ENCODE measurements around the gene SLC5A11.
"Not testable (repeated sequence)": the region's sequence is repeated elsewhere in the genome, so short reads cannot be mapped to it uniquely, and the experiment has no call there.

The SLC5A11 gene, protein sequence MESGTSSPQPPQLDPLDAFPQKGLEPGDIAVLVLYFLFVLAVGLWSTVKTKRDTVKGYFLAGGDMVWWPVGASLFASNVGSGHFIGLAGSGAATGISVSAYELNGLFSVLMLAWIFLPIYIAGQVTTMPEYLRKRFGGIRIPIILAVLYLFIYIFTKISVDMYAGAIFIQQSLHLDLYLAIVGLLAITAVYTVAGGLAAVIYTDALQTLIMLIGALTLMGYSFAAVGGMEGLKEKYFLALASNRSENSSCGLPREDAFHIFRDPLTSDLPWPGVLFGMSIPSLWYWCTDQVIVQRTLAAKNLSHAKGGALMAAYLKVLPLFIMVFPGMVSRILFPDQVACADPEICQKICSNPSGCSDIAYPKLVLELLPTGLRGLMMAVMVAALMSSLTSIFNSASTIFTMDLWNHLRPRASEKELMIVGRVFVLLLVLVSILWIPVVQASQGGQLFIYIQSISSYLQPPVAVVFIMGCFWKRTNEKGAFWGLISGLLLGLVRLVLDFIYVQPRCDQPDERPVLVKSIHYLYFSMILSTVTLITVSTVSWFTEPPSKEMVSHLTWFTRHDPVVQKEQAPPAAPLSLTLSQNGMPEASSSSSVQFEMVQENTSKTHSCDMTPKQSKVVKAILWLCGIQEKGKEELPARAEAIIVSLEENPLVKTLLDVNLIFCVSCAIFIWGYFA

DNA sequence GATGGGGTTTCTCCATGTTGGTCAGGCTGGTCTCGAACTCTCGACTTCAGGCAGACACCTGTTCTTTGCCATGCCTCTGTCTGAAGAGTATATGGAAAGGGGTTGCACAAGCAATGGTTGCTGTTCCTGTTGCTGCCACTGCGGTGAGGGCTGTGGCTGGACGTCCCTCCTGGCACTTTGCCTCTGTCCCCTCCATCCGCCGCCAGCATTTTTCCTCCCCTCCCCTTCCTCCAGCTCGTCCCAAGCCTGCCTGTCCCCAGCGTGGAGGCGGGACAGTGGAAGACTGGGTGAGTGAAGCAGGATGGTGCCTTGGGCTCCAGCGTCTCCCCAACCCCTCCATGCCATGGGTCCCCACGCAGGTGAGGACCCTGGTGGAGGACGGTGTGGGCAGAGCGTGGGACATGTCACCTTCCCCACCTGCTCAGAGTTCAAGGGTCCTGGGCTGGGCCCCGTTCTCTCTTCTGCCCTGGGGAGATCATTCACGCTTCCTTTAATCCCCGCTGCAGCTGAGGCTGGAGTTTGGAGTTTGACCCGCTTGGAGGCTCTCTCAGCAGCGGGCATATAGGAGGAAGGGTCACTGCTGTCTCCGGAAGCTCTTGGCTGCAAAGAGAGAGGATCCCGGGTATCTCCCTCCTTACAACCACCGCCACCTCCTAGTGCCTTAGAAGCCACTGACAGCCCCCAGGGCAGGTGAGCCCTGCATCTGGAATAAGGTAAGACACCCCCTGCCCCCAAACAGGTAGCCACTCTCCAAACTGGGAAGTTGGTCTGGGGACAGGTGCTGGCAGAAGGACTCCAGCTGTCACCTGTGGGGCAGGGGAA lies at the start of gene SLC5A11:
TSS of gene SLC5A11 (plus strand) at position 238 of the 822 bp plus-strand sequence. CDS start 12,681 bp downstream, outside the sequence.
- DNase-seq (ENCODE audit: low spot score), result no peak

DNA sequence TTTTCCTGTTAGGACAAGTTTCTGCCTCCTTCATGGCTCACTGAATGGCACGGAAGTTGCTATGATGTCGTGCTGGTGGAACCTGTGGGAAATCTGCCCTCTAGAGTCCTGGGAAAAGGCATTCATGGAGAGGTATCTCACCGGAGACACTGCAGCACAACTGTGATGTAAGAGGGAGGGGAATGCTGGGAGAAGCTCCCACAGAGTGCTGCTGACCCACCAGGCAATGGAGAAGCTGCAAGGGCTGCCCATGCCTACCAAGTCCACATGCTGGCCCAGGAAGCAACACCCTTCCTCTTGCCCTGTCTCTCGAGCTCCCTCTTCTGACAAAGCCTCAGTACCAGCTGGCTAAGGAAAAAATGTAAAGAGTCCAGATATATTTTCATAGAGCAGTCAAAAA lies 45.2 kb upstream of the SLC5A11 start:
- DNase-seq (ENCODE audit: low spot score), result no peak

DNA sequence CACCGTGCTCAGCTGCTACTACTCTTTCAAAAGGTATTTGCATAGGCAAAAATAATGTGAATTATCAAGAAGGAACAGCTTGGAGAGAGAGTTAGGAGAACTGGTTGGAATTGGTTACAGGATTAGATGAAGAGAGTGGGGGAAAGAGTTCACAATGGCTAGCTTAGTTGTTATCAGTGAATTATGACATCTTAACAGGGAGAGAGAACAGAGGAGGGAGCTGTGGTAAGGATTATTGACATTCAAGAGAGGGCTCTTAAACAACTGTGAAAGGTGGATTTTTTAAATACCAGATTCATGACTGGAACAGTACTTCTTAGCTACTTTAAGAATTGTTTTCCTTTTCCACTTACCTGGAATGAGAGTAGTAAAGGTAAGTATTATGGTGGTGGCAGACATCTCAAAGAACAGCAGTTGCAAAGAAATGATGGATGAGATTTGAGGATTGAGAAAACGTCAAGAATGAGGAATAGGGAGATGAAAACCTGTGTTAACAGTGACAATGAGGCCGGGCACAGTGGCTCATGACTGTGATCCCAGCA lies 43.9 kb upstream of the SLC5A11 start:
- DNase-seq (ENCODE audit: low spot score), result no peak

DNA sequence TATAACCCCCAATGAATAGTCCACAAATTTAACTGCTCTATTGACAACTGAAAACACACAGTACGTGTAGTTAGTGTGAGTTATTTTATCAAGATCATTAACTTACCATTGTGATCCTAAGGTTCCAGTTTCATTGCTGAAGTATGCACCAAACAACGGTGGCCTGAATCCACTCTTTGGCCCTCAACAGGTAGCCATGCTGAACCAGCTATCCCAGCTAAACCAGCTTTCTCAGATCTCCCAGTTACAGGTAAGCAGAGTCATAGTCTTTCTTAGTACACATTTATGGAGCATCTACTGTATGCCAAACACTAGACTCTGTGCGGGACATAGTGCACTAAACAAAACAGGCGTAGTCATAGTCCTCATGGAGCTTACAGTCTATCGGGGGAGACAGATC lies 40.3 kb upstream of the SLC5A11 start:
- no peak for DNase-seq (ENCODE audit: low spot score)

DNA sequence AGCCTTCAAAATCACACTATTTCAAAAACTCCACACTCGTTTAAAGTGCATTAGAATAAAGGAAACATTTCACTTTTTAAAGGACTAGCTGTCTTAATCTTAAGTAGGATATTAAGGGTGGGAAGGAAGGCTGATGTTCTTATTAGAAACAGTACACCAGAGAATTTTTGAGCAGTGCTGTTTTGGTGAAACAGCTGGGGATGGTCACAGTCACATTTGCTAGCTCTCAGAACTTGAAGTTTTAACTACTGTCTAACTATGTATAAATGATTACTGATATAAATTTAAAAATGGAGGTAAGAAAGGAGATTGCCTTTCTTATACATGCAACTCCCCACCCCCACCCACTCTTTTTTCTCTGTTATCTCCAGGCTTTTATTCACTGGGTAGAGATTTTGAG lies 38.5 kb upstream of the SLC5A11 start:
- DNase-seq (ENCODE audit: low spot score), result no peak

DNA sequence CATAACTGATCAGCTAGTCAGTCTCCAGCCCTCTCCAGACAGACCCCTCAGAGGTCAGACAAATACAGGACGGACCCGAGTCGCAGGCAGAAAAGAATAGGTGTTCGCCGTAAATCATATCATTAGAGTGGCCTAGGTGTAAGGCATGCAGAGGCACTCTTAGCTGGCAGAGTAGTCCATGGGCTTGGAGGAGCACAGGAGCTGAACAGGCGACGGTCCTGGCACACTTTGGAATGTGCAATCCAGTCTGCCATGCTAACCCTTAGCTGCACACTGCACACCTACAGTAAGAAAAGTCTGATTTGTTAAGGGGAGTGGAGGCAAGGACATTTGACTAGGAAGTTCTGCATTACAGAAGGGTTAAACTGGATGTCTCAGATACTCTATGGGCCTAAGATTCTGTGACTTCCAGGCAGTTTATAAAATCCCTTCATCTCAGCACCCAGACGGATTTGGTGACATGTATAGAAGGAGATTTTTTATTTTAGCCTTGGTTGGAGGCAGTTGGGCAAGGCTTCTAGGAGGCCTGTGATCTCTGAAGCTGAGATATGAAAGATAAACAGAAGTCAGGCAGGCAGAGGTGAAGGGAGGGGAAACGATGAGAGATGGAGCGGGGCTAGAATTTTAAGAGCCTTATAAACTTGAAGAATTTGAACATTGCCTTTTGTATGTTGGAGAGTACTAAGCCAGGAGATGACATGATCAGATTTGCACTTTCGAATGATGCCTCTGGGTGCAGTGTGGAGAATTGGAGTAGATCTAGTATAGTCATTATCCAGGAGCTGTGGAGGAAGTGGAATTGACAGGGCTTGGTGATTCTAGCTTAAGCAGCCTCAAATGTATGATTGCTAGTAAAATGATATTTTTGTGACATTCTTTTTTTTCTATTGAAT lies 34.6 kb upstream of the SLC5A11 start:
- no peak for DNase-seq (ENCODE audit: low spot score)

DNA sequence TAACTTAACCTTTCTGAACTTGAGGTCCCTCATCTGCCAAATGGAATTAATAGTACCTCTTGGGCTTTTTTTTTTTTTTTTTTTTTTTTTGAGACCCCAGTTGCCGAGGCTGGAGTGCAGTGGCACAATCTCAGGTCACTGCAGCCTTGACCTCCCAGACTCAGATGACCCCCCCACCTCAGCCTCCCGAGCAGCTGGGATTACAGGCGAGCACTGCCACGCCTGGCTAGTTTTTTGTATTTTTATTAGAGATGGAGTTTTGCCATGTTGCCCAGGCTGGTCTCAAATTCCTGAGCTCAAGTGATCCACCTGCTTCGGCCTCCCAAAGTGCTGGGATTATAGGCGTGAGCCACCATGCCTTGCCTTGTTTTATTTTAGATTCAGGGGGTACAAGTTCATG lies 33.0 kb upstream of the SLC5A11 start:
- not testable (repeated sequence) for DNase-seq (ENCODE audit: low spot score)

DNA sequence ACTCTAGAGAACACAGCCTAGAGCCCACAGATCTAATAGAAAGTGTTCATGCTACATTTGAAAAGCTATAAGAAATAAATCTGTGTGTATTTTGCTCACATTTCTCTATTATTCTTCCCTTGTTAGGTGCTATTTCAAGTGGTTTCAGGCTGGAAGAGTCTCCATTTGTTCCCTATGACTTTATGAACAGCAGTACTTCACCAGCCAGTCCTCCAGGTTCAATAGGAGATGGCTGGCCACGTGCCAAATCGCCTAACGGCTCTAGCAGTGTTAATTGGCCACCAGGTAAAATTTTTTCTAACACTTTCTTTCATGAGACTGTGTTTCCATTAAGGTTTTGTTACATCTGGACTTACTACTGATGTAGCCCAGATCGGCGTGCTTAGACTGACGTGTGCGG lies 30.7 kb upstream of the SLC5A11 start:
- no peak for DNase-seq (ENCODE audit: low spot score)

DNA sequence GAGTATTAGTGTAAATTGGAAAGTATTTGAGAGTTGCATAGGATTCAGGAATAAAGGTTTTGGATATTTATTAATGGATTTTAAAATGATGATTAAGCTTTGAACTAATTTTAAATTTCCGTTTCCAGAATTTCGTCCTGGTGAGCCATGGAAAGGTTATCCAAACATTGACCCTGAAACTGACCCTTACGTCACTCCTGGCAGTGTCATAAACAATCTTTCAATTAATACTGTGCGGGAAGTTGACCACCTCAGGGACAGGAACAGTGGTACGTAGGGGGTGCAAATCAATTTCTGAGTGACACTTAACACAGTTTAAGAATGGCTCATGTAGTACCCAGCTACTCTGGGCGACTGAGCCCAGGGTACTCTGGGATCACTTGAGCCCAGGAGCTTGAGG lies 29.1 kb upstream of the SLC5A11 start:
- no peak for DNase-seq (ENCODE audit: low spot score)

DNA sequence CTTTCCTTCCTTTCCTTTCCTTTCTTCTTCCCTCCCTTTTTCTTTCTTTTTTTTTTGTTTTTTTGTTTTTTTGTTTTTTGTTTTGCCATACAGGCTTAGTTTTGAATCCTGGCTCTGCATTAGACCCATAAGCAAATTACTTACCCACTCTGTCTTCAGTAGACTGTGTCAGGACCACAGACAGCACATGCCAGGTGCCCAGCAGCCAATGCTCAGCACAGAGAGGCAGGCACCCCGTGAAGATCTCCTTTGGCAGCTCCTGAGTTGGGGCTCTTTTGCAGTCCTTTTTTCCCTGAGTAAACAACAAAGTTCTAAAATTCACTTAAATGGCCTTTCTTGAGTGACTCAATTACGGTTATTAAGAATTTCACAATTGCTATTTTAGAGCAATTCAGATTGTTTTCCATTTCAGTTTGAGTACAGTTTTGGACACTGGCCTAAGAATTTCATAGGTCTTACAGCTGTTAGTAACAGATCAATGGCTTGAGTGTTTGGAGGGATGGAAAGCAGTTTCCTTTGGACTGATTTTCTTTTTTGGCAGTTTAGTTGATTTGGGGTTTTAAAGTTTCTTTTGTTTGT lies 26.2 kb upstream of the SLC5A11 start:
- no peak for DNase-seq (ENCODE audit: low spot score)

DNA sequence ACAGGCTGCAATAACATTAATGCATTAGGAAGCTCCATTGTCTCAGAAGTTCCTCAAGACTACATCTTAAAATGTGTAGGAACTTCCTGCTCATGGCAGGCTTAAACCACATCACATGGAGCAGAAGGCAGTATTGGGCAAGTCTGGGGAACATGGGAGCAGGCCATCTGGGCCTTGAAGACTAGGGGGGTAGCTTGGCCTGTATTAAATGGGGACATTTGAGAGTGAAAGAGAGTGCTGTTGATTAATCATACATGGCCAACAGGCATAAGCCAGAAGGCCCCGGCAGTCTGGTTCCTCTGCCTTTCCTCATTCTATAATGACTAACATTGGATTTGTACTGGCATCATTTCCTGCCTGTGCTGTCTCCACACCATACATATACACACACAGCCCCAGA lies 25.2 kb upstream of the SLC5A11 start:
- no peak for DNase-seq (ENCODE audit: low spot score)

DNA sequence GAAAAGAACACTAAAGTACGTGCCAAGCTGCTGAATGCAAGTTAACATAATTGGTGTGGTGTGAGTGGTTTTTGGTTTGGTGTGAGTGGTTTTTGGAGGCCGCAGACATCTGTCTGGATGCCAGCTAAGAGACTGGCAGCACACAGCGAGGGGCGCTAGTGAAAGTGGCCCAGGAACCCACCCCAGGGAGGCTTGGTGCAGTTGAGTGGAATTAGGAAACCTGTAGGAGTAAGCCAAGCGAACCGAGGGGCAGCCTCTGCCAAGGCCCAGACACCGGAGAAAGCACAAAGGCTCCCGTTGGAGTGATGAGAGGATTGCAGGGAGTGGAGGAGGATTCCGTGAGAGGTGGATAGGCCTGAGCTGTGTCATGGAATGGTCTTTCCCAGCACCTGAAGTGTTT lies 24.6 kb upstream of the SLC5A11 start:
- no peak for DNase-seq (ENCODE audit: low spot score)

DNA sequence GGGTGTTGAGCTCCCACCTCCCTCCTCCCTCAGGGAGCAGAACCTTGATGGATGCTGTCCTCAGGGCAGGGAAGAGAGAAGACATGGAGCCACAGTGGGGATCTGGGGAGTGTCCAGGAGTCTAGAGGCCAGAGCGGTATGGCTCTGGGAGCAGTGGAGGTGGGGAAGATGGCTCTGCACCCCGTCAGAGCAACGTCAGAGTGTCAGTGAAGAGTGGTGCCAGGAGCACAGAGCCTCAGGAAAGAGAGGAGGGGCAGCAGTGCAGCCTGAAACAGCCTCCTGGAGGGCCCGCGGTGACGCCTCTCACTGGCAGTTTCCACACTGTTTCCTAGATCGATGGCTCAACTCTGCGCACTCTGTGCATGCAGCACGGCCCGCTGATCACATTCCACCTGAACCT lies 23.2 kb upstream of the SLC5A11 start:
- no peak for DNase-seq (ENCODE audit: low spot score)

DNA sequence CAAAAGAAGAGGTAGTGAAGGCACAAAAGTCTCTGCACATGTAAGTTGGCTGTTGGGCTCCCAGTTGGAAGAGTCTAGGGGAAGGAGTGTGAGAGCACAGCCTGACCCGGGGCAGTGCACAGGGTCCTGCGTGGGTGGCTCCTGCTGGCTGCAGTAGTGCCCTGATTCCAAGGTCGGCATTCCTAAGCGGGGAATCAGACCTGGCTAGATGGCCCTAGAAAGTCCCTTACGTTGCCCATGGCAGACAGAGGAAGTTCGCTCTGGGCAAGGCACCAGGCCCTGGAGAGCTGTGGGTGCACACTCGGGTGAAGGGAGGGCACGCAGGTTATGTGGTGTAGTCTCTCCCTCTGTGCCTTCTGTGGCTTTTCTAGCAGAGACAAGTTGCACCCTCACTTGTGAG lies 22.8 kb upstream of the SLC5A11 start:
- no peak for DNase-seq (ENCODE audit: low spot score)

DNA sequence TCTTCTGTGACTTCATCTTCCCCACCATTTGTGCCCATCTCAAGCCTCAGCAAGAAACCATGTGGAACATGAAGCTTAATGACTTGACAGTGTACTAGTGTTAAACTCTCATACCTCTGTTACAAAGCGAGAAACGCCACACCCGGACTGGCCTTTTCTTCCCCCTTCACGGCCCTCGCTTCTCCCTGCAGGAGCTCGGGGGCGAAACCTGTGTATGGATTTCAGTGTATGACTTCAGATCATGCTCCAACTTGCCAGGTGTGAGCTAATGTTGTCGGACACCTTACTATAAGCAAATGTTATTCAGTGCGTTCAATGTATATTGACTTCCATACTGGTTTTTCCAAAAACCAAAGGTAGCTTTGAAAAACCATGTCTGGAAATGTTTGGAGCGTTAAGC lies 20.1 kb upstream of the SLC5A11 start:
- DNase-seq (ENCODE audit: low spot score), result no peak

DNA sequence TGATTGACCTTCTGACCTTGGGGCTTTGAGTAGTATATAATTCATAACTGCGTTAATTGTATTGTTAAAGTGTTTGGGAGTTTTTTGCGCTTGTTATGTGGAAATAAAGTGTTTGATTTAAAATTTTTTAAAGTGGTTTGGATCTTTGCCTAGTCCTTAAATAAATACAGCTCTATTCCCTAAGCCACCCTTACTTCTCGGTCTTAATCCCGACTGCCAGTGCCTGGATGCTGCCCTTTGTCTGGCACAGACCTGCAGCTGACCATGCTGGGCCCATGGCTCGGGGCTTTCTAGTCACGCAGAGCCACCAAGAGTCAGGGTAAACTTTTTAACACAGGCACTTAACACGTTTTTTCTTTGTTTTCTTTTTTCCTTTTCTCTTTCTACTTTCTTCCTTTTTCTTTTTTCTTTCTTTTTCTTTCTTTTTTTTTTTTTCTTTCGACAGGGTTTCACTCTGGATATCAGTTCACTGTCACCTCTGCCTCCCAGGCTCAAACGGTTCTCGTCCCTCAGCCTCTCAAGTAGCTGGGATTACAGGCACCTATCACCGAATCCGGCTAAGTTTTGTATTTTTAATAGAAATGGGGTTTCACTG lies 19.6 kb upstream of the SLC5A11 start:
- no peak for DNase-seq (ENCODE audit: low spot score)

DNA sequence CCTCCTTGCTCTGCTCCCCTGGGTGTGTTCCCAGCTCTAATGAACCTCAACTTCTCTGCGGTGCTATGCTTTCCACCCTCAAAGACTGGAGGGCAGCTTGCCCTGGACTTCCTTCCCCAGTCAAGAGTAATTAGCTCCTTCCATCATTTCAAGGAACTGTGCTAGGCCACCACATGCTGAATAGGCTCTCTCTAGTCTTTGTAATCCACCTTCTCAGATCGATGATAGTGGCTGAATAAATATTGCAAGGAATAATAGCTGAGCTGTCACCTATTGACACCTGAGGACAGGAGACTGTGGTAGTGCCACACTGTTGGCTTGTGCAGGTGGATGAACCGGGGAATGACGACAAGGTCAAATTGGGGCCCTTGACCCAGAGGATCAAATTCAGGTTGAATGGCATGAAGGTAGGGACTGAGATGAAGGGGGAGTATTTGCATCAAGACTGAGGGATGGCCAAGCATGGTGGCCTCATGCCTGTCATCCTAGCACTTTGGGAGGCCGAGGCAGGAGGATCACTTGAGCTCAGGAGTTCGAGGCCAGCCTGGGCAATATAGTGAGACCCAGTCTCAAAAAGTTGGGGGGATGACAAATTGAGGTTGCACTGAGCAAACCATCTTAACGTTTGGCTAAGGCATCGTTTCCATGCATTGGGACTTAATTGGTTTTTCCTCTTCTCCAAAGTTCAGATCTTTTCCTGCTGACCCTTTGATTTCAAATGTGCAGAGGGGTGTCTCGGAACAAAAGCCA lies 18.8 kb upstream of the SLC5A11 start:
- no peak for DNase-seq (ENCODE audit: low spot score)

DNA sequence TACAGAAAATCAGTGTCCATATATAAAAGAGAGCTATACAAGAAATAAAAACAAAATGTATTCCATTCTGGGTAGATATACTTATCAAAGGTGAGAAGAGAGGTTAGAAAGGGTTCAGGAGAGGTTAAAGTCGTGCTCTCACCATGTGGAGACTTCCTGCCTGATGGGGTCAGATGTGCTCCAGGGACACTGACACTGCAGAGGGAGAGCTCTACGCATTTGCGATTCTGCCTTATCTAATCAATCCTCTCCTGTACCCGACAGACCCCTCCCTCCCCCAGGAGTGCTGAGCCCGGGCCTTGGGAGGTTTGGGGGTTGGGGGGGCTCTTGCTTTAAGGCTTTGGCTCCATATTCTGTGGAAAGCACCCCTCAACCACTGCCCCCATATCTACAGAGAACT lies 16.6 kb upstream of the SLC5A11 start:
- no peak for DNase-seq (ENCODE audit: low spot score)

DNA sequence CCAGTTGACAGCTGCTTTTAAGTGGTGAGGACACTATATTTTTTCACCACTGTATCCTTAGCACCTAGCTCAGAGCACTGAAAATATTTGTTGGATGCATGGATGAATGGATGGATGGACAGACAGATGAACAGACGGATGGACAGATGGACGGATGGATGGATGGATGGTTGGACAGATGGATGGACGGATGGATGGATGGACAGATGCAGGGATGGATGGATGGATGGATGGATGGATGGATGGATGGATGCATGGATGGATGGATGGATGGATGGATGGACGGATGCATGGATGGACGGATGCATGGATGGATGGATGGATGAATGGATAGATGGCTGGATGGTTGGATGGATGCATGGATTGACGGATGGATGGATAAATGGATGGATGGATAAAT lies 12.4 kb upstream of the SLC5A11 start:
- no peak for DNase-seq (ENCODE audit: low spot score)

Data from left forelimb (tissue), 1 donor.